Measurements from ENCODE around the gene OXCT1.
"Not testable (repeated sequence)": the region's sequence is repeated elsewhere in the genome, so short reads cannot be mapped to it uniquely, and the experiment has no call there.

Gene OXCT1

GRCh38 chr5:41871852-41872251, 1.6 kb upstream of the OXCT1 start:
- no peak for DNase-seq

- DNase-seq, result no peak
These were observed 413 bp upstream of the OXCT1 start for GRCh38 chr5:41870627-41871048.

GRCh38 chr5:41869151-41869723, 988 bp downstream of the OXCT1 start:
- DNase-seq, result no peak

GRCh38 chr5:41863871-41864486, 6.2 kb downstream of the OXCT1 start:
- DNase-seq, result no peak

GRCh38 chr5:41858890-41859289, 11.3 kb downstream of the OXCT1 start:
- no peak for DNase-seq

GRCh38 chr5:41857989-41858388, 12.2 kb downstream of the OXCT1 start:
- DNase-seq, result no peak

- DNase-seq, result peak; percentile 79
These were observed 13.4 kb downstream of the OXCT1 start for GRCh38 chr5:41856644-41857491.

- no peak for DNase-seq
These were observed 17.9 kb downstream of the OXCT1 start for GRCh38 chr5:41852293-41852692.

- DNase-seq, result no peak
These were observed 19.1 kb downstream of the OXCT1 start for GRCh38 chr5:41851116-41851515.

GRCh38 chr5:41848983-41849382, 21.2 kb downstream of the OXCT1 start:
- no peak for DNase-seq

- not testable (repeated sequence) for DNase-seq
These were observed 24.5 kb downstream of the OXCT1 start for GRCh38 chr5:41845751-41846150.

- no peak for DNase-seq
These were observed 25.7 kb downstream of the OXCT1 start for GRCh38 chr5:41844502-41844901.

- DNase-seq, result peak; percentile 52
These were observed 26.5 kb downstream of the OXCT1 start for GRCh38 chr5:41843456-41844370.

- no peak for DNase-seq
These were observed 27.4 kb downstream of the OXCT1 start for GRCh38 chr5:41842777-41843176.

- DNase-seq, result no peak
These were observed 28.9 kb downstream of the OXCT1 start for GRCh38 chr5:41841325-41841724.

GRCh38 chr5:41840251-41840650, 30.0 kb downstream of the OXCT1 start:
- DNase-seq, result no peak

GRCh38 chr5:41837793-41838192, 32.4 kb downstream of the OXCT1 start:
- no peak for DNase-seq

- no peak for DNase-seq
These were observed 34.6 kb downstream of the OXCT1 start for GRCh38 chr5:41835645-41836044.

- DNase-seq, result no peak
These were observed 35.7 kb downstream of the OXCT1 start for GRCh38 chr5:41834506-41834905.

GRCh38 chr5:41832430-41832829, 37.8 kb downstream of the OXCT1 start:
- DNase-seq, result no peak

GRCh38 chr5:41831155-41831554, 39.1 kb downstream of the OXCT1 start:
- DNase-seq, result no peak

- no peak for DNase-seq
These were observed 42.4 kb downstream of the OXCT1 start for GRCh38 chr5:41827792-41828191.

- no peak for DNase-seq
These were observed 48.2 kb downstream of the OXCT1 start for GRCh38 chr5:41822036-41822435.
